Measurements from ENCODE around the gene PXDC1. TPM values are rescaled to one million over a fixed set of nuclear protein-coding genes. Genes with fewer than 3 reads are reported as not detected.

PXDC1 gene
- total and polyA plus RNA-seq, 8 donors: 1.2 to 90.1 (median 35.3) TPM

- no peaks in the 10 kb centered on the region for H3K27me3 ChIP-seq
- DNase-seq: no peak
- peaks cover 32 to 89% (median 83%) of the 10 kb centered on the region in 4 donors for H3K36me3 ChIP-seq
- 91 to 97% (median 94%) methylated on average over 11 of the region's 11 CpGs for WGBS, 5 donors
- intact Hi-C loops (cut with DNase I; ENCODE audit: low total_unique reads): no loop called here
- H3K4me1 ChIP-seq: peaks cover 5 to 26% (median 17%) of the 10 kb centered on the region in 4 donors
- H3K4me3 ChIP-seq: no peak overlapping the region
- H3K9me3 ChIP-seq: no peaks in the 10 kb centered on the region
- H3K27ac ChIP-seq: no peak overlapping the region
- TF ChIP-seq POLR2A (IDR thresholded peaks at IDR 0.05) (no peak), POLR2AphosphoS5 (IDR thresholded peaks at IDR 0.05) (no peak)
These were observed 23.9 kb downstream of the PXDC1 start for GRCh38 chr6:3727593-3728108.

- 83 to 92% (median 88%) methylated on average over 5 of the region's 5 CpGs for WGBS, 5 donors
- H3K27me3 ChIP-seq: no peaks in the 10 kb centered on the region
- no peak for DNase-seq
- H3K4me3 ChIP-seq: no peak overlapping the region
- H3K4me1 ChIP-seq: peaks cover 3 to 26% (median 16%) of the 10 kb centered on the region in 4 donors
- H3K36me3 ChIP-seq: peaks cover 33 to 94% (median 88%) of the 10 kb centered on the region in 4 donors
- intact Hi-C loops (cut with DNase I; ENCODE audit: low total_unique reads): no loop called here
- H3K27ac ChIP-seq: no peak overlapping the region
- H3K9me3 ChIP-seq: no peaks in the 10 kb centered on the region
- no peak for TF ChIP-seq POLR2AphosphoS5 (IDR thresholded peaks at IDR 0.05)
- TF ChIP-seq EP300 (IDR thresholded peaks at IDR 0.05): no peak
- TF ChIP-seq CTCF (IDR thresholded peaks at IDR 0.05): no peak
- TF ChIP-seq POLR2A (IDR thresholded peaks at IDR 0.05): no peak
These were observed 24.5 kb downstream of the PXDC1 start for GRCh38 chr6:3727036-3727435.

- no peak for DNase-seq
- TF ChIP-seq POLR2AphosphoS5 (IDR thresholded peaks at IDR 0.05) (no peak), POLR2A (IDR thresholded peaks at IDR 0.05) (no peak), CTCF (IDR thresholded peaks at IDR 0.05) (no peak), EP300 (IDR thresholded peaks at IDR 0.05) (no peak)
- intact Hi-C loops (cut with DNase I; ENCODE audit: low total_unique reads): no loop called here
- no peak overlapping the region for H3K27ac ChIP-seq
- no peak overlapping the region for H3K4me3 ChIP-seq
- WGBS, 5 donors: 85 to 91% (median 86%) methylated on average over 11 to 13 of the region's 13 CpGs
- H3K4me1 ChIP-seq: peaks cover 3 to 27% (median 14%) of the 10 kb centered on the region in 4 donors
- H3K27me3 ChIP-seq: no peaks in the 10 kb centered on the region
- H3K9me3 ChIP-seq: no peaks in the 10 kb centered on the region
- peaks cover 36 to 94% (median 89%) of the 10 kb centered on the region in 4 donors for H3K36me3 ChIP-seq
These were observed 25.1 kb downstream of the PXDC1 start for GRCh38 chr6:3726421-3726820.

- H3K27ac ChIP-seq: no peak overlapping the region
- no peak for DNase-seq
- no peaks in the 10 kb centered on the region for H3K9me3 ChIP-seq
- no peak overlapping the region for H3K4me3 ChIP-seq
- intact Hi-C loops (cut with DNase I; ENCODE audit: low total_unique reads): no loop called here
- peaks cover 36 to 87% (median 80%) of the 10 kb centered on the region in 4 donors for H3K36me3 ChIP-seq
- no peaks in the 10 kb centered on the region for H3K27me3 ChIP-seq
- no peak for TF ChIP-seq POLR2A (IDR thresholded peaks at IDR 0.05)
- no peak for TF ChIP-seq EP300 (IDR thresholded peaks at IDR 0.05)
- no peak for TF ChIP-seq CTCF (IDR thresholded peaks at IDR 0.05)
- TF ChIP-seq POLR2AphosphoS5 (IDR thresholded peaks at IDR 0.05): no peak
- WGBS, 5 donors: 86 to 91% (median 89%) methylated on average over 23 to 33 of the region's 33 CpGs
- peaks cover 3 to 27% (median 14%) of the 10 kb centered on the region in 4 donors for H3K4me1 ChIP-seq
These were observed 26.1 kb downstream of the PXDC1 start for GRCh38 chr6:3725145-3726047.

Measured in stomach (tissue), 9 donors.